Calu3 (cell line): ENCODE results near the gene COTL1. TPM values are rescaled to one million over a fixed set of nuclear protein-coding genes. Genes with fewer than 3 reads are reported as not detected.
"Not testable (repeated sequence)": the region's sequence is repeated elsewhere in the genome, so short reads cannot be mapped to it uniquely, and the experiment has no call there.

Source experiments
- BruUV-seq: library from RNA; stranded (reverse); fragments of 400-500 nt; replicated peaks from 2 replicates; lab custom pipeline; 2021; lab: Mats Ljungman, UMichigan
- CTCF ChIA-PET: fragments of 300-600 bp; sonication (Branson Sonifier 250); formaldehyde crosslinking; loops from one replicate; lab custom pipeline; 2022; ENCODE audit warnings: antibody characterized with exemption; lab: Charles Lee
- DNase-seq: peaks from one replicate; pipeline ENCODE4 v3.0.0; 2022
- H3K27ac Mint-ChIP-seq: one replicate; pipeline ENCODE4 v1.8.0; 2022; ENCODE audit warnings: mixed read lengths; ENCODE audit not compliant: unreplicated experiment
- H3K27me3 Mint-ChIP-seq: one replicate; pipeline ENCODE4 v1.8.0; 2022; ENCODE audit warnings: mixed read lengths; ENCODE audit not compliant: unreplicated experiment
- H3K36me3 Mint-ChIP-seq: one replicate; pipeline ENCODE4 v1.8.0; 2022; ENCODE audit warnings: mild to moderate bottlenecking, moderate library complexity, mixed read lengths; ENCODE audit not compliant: insufficient read depth, unreplicated experiment
- H3K4me1 Mint-ChIP-seq: one replicate; pipeline ENCODE4 v1.8.0; 2022; ENCODE audit warnings: mild to moderate bottlenecking, low read depth, mixed read lengths; ENCODE audit not compliant: unreplicated experiment
- H3K4me3 Mint-ChIP-seq: one replicate; pipeline ENCODE4 v1.8.0; 2022; ENCODE audit warnings: mild to moderate bottlenecking, low read depth, moderate library complexity, mixed read lengths; ENCODE audit not compliant: unreplicated experiment
- H3K9me3 Mint-ChIP-seq: one replicate; pipeline ENCODE4 v1.8.0; 2022; ENCODE audit warnings: low read depth, mixed read lengths; ENCODE audit not compliant: unreplicated experiment
- intact Hi-C: fragments of 100-400 bp; cut with micrococcal nuclease; formaldehyde crosslinking; loops from one replicate; pipeline ENCODE4 v1.10.0; 2022; ENCODE audit not compliant: unreplicated experiment
- total RNA-seq: library from RNA; stranded (reverse); gene quantifications from 2 replicates; pipeline ENCODE4 v1.2.3, GENCODE V29; 2022
- TF ChIP-seq, protein P1 (sequence below): fragments of 200-600 bp; IDR thresholded peaks from one replicate; pipeline ENCODE4 v1.8.0; 2022; ENCODE audit warnings: antibody characterized with exemption; ENCODE audit not compliant: unreplicated experiment

Gene COTL1
- total RNA-seq, 1 experiment from 2014 or later: 343 TPM

DNA sequence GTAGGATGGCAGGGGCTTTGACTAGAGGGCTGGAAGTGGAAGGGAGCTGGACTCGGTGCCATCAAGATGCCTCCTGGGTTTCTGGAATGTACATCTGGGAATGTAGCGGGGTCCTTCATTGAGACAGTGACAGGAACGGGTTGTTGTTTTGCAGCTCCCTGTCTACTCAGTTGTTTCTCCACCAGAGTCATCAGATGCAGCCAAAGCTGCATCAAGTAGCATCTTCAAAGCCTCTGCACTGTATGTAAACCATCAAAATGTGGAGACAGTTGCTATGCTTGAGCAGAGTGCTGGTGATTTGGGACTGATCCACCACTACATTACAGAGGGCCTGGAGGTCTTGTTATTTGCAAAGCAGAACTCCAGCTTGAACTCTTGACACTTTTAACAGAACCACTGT lies 88.3 kb downstream of the COTL1 start:
- no peaks in the 10 kb centered on the region for H3K36me3 Mint-ChIP-seq
- peaks cover 11% of the 10 kb centered on the region for H3K4me1 Mint-ChIP-seq
- no TSS peak for BruUV-seq
- H3K27ac Mint-ChIP-seq: no peak overlapping the region
- TF ChIP-seq, protein P1, sequence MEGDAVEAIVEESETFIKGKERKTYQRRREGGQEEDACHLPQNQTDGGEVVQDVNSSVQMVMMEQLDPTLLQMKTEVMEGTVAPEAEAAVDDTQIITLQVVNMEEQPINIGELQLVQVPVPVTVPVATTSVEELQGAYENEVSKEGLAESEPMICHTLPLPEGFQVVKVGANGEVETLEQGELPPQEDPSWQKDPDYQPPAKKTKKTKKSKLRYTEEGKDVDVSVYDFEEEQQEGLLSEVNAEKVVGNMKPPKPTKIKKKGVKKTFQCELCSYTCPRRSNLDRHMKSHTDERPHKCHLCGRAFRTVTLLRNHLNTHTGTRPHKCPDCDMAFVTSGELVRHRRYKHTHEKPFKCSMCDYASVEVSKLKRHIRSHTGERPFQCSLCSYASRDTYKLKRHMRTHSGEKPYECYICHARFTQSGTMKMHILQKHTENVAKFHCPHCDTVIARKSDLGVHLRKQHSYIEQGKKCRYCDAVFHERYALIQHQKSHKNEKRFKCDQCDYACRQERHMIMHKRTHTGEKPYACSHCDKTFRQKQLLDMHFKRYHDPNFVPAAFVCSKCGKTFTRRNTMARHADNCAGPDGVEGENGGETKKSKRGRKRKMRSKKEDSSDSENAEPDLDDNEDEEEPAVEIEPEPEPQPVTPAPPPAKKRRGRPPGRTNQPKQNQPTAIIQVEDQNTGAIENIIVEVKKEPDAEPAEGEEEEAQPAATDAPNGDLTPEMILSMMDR: no peak
- intact Hi-C loops: no loop called here
- no peaks in the 10 kb centered on the region for H3K9me3 Mint-ChIP-seq
- no peak overlapping the region for H3K4me3 Mint-ChIP-seq
- H3K27me3 Mint-ChIP-seq: peaks cover 12% of the 10 kb centered on the region
- CTCF ChIA-PET: interaction anchor here (1.3 kb wide), 1 partner anchor 40 kb away, joined by 6 read pairs; no protein-coding TSS in a partner anchor
- DNase-seq: no peak

DNA sequence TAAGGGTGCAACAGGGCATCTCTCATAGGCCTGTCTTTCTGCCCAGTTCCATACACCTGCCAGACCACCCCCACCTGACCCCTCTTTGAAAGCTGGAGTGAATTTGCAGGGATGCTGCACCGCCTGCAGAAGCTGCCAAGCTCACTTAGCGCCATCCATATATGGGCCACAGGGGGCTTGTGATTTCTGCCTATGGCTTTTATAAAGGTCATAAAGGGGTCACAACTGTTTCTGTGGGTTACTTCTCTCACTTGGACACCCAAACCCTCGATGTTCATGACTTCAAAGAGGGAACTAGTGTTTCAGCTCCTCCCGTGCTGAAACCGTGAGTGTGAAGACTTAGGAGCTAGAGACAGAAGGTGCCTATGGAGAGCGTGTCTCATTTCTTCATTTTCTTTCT lies 89.6 kb downstream of the COTL1 start:
- no peak overlapping the region for H3K27ac Mint-ChIP-seq
- no peaks in the 10 kb centered on the region for H3K9me3 Mint-ChIP-seq
- intact Hi-C loops: no loop called here
- no peak overlapping the region for H3K4me3 Mint-ChIP-seq
- TF ChIP-seq, protein P1: no peak
- CTCF ChIA-PET: interaction anchor here (0.6 kb wide), 1 partner anchor 682 kb away, joined by 3 read pairs; no protein-coding TSS in a partner anchor
- peaks cover 11% of the 10 kb centered on the region for H3K4me1 Mint-ChIP-seq
- peaks cover 12% of the 10 kb centered on the region for H3K27me3 Mint-ChIP-seq
- no peak for DNase-seq
- no TSS peak for BruUV-seq
- H3K36me3 Mint-ChIP-seq: no peaks in the 10 kb centered on the region

DNA sequence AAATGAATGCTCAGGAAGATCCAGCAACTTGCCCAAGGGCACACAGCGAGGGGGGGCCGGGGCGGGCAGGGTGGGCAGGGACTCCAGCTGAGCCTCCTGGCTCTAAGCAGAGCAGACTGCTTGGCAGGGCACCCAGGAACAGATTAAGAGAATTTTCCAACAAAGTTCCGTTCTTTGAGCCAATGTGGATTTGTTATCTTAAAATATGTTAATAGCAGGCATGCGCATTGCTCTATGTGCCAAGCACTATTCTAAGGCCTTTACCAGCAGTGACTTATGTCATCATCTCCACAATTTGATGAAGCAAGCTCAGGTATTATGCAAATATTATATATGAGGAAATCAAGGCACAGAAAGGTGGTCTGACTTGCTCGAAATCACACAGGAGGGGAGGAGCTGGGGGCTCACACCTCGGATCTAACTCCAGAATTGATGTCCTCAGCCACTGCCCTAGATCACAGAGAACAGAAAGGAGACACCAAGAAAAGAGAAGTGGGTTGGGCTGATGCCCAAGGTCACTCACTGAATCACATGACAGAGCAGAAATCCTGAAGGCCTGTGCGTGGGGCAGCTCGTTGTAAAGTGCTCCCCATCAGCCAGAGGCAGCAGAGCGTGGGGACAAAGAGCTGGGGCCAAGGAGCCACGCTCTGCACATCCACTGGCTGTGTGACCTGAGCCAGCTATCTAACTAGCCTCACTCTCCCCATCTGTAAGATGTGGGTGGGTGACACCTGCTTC lies 90.2 kb downstream of the COTL1 start:
- intact Hi-C loops: no loop called here
- Mint-ChIP-seq H3K4me3 (no peak overlapping the region), H3K27ac (no peak overlapping the region), H3K9me3 (no peaks in the 10 kb centered on the region), H3K4me1 (peaks cover 10% of the 10 kb centered on the region), H3K36me3 (no peaks in the 10 kb centered on the region), H3K27me3 (peaks cover 11% of the 10 kb centered on the region)
- TF ChIP-seq, protein P1: no peak
- no peak for DNase-seq
- no TSS peak for BruUV-seq
- CTCF ChIA-PET: interaction anchor here (0.5 to 0.6 kb wide), 2 partner anchors 17 to 1046 kb away, joined by 3 read pairs; no protein-coding TSS in a partner anchor

DNA sequence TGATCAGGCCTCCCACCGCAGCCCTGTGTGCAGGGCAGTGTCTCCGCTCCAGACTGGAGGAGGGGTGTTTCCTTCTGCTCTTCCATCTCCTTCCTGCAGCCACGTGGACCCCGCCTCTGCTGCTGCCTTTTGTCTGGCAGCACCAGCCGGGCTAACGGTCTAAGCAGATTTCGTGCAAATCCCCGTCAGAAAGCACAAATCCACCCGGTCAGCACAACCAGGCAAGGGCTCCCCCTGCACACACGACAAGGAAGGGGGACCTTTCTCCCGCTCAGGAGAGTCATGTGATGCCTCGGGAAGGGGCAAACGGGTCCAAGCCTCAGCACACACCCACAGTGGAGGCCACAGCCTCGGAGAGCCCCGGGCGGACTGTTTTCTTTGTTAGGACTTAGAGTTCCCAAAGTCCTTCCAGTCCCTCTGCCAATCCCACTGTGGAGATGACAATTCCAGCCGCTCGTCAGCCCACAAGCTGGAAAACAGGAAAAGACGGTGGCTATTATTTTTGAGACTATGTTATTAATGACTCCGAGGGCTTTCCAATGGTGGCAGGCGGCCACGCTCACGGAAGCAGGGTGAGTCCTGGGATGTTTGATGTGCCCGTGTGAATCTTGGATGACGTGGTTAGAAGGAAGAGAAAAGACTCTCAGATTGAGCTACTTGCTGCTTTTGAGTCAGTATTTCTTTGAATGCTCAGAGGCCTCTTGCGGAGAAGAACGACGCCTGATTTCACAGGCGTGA lies 90.9 kb downstream of the COTL1 start:
- no TSS peak for BruUV-seq
- Mint-ChIP-seq H3K36me3 (no peaks in the 10 kb centered on the region), H3K27me3 (peaks cover 4% of the 10 kb centered on the region), H3K4me1 (peaks cover 3% of the 10 kb centered on the region), H3K27ac (no peak overlapping the region), H3K4me3 (no peak overlapping the region), H3K9me3 (no peaks in the 10 kb centered on the region)
- intact Hi-C loops: no loop called here
- CTCF ChIA-PET: interaction anchor here (0.5 to 0.6 kb wide), 2 partner anchors 16 to 1047 kb away, joined by 3 read pairs; no protein-coding TSS in a partner anchor
- TF ChIP-seq, protein P1: no peak
- DNase-seq: no peak

DNA sequence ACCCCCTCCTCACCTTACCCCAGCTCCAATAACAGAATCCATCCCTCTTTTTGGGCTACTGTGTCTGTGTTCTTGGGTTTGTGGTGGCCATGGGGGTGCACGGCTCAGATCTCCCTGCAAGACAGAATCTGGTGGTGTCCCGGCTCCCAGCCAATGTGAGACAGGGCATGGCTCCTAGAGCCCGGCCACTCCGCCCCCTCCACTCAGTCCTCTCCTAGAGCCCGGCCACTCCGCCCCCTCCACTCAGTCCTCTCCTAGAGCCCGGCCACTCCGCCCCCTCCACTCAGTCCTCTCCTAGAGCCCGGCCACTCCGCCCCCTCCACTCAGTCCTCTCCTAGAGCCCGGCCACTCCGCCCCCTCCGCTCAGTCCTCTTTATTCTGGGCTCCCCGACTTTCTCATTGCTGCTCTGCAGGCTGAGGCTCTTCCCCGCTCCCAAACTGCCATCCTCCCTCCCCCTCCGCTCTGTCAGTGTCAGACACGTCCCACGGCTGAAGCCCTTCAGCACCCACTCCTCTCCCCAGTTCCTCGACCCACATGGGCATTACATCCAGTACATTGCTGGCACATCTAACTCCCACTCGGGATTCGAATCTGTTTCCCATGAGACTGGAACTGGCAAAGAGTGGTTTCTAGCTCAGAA lies 92.8 kb downstream of the COTL1 start:
- H3K36me3 Mint-ChIP-seq, intact Hi-C loops, H3K27me3 Mint-ChIP-seq, H3K4me1 Mint-ChIP-seq, H3K4me3 Mint-ChIP-seq, BruUV-seq, H3K27ac Mint-ChIP-seq, DNase-seq, H3K9me3 Mint-ChIP-seq: not testable (repeated sequence)
- CTCF ChIA-PET: interaction anchor here (0.9 kb wide), 1 partner anchor 20 kb away, joined by 3 read pairs; no protein-coding TSS in a partner anchor
